GM18867 (cell line): Measurements from ENCODE around the gene TM9SF2.

Source experiments
- ATAC-seq: cut with Tn5 transposase; IDR thresholded peaks from one replicate; pipeline ENCODE4 v1.9.1; 2021; ENCODE audit warnings: mild to moderate bottlenecking, moderate library complexity; ENCODE audit not compliant: unreplicated experiment

TM9SF2 gene

DNA sequence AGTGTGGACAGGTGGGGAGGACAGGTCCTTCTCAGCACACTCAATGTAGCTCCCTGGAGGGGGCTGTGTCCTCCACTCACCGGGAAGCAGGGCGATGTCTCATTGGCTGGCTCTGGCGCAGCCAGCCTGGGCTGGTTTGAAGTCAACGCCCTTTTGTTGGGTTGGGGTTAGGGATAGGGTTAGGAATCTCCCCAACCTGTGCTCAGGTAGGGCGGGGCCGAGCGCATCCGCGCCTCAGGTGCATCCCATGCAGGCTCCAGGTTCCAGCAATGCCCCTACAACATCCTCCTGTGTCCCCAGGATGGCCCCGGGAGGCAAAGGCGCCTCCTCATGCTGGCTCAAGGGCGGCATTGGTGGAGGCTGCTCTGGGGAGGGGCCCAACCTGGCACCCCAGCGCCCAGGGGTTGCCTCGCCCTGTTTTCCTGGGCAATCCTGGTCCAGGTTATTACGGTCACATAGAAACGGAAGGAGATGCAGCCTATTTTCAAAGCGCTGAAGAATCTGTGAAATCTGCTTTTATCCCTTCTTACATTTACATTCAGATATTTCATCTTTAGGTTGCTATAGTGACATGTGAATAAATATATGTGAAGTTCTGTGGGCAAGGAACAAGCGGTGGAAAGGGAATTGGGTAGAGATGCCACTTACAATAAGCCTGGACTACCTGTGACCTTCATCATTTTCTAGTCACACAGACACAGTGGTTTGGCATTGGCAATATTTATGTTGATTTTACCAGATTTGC lies 74.3 kb downstream of the TM9SF2 start:
- no peak for ATAC-seq

DNA sequence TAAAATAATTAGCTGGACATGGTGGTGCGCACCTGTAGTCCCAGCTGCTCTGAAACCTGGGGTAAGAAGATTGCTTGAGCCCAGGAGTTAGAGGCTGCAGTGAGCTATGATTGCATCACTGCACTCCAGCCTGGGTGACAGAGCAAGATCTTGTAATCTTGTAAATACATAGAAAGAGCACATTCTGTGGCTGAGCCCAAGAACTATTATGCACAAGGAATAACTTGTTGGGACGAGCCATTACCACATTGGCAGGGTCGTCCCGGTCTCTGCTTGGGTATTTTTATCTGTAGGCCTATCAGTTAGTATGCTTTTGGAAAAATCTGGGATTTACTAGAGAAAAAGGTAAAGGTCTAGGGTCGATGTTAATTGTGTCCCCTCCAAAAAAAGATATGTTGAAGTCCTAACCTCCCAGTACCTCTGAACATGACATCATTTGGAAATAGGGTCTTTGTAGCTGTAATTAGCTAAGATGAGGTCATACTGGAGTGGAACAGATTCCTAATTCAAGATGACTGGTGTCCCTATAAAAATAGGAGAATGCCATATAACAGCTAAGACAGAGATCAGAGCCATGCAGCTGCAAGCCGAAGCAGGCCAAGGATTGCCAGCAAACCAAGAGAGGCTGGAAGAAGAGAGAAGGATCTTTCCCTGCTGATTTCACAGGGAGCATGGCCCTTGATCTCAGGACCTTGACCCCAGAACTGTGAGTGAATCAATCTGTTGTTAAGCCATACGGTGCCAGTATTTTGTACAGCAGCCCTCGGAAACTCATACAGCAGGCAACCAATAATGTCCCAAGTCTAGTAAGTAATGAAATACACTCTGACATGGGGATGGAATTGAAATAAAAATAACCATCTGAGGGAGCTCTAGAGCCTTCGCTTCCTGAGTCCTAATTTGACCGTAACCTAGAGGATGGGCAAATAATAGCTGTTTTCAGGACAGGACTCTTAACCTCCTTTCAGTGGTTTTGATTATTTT lies 77.0 kb downstream of the TM9SF2 start:
- no peak for ATAC-seq

DNA sequence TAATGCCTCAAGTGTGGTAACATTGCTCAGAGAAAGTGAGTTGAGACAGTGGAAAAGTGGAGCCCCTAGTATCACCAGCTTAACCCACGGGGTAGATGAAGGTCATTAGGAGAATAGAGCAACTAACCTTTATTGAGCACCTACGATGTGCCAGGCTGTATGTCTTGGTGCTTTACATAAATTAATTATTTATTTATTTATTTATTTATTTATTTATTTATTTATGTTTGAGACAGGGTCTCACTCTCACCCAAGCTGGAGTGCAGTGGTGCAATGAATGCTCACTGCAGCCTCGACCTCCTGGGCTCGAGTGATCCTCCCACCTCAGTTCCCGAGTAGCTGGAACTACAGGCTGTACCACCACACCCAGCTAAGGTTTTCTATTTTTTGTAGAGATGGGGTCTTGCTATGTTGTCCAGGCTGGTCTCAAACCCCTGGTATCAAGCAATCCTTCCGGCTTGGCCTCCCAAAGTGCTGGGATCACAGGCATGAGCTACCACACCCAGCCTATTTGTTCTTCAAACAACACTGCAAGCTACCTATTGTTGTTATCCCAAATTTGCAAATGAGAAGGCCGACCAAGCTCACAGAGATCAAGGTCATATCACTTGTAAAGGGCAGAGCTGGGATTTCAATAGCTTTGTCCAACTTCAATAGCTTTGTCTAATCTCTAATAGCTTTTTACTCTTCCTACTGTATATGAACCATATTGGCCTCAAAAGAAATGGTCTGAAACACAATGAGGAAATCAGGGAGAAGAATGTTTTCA lies 79.4 kb downstream of the TM9SF2 start:
- no peak for ATAC-seq

DNA sequence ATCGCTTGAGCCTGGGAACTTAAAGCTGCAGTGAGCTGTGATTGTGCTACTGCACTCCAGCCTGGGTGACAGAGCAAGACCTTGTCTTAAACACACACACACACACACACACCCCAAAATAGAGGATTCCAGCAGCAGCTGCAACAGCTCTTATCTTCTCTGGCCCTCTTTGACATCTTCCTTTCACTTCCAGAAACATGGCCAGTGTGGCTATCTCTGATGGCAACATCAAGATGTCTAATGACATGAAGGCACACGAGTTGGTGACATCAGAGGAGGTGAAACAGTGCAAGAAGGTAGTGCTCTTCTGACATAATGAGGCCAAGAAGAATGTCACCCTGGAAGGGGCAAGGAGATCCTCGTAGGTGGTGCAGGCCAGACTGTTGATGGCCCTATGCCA lies 81.2 kb downstream of the TM9SF2 start:
- no peak for ATAC-seq

DNA sequence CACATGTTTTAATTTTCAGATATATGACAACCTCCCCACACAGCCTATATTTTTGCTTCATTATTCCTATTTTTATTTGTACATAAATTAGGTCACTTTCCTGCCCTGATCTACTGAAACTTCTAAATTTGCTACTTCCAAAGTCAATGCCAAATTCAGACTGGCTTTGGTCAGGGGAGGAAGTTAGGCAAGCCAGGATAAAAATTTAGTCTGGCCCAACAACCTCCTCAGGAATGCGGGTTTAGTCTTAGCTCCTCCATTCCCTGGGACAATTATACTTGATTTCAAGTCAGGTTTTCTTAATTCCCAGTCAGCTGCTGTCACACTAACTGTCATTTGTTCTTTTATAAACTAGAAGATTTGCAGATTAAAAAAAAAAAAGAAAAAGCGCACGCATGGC lies 84.3 kb downstream of the TM9SF2 start:
- ATAC-seq: no peak

DNA sequence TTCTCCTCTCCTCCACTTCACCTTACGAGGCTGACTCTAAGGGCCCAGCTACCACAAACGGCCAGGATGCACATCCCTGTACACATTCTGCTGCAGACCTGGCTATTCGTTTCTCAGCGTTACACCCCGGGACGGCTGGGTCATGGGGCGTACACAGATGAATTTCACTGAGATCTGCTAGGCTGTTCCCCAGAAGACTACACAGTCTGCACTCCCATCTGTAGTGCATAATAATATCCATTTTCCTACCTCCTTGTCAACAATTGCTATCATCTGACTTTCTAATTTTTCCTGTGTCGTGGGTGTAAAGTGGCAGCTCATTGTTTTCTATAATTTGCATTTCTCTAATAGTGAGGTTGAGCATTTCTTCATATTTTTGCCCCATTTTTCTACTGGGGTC lies 85.7 kb downstream of the TM9SF2 start:
- ATAC-seq: no peak

DNA sequence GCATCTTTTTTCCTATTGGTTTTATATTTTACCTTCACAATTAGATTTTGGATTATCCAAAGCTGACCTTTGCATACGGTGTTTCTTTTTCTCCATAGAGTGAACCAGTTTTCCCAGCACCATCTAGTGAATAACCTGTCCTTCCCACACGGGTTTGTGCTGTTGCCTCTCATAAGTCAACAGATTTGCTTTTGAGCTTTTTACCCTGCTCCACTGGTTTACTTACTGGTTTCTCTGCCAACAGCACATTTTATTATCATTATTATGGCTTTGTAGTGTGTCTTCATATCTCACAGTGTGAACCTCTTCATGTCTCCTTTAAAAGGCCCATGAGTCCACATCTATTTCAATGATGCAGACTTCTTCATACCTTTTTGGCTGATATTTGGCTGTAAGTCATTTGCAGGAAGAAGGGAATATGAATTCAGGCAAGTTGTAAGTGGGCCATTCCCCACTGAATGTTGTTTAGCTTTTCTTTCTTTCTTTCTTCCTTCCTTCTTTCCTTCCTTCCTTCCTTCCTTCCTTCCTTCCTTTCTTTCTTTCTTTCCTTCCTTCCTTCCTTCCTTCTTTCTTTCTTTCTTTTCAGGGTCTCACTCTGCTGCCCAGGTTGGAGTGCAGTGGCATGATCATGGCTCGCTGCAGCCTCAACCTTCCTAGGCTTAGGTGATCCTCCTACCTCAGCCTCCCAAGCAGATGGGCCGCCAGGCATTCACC lies 86.8 kb downstream of the TM9SF2 start:
- ATAC-seq: no peak

DNA sequence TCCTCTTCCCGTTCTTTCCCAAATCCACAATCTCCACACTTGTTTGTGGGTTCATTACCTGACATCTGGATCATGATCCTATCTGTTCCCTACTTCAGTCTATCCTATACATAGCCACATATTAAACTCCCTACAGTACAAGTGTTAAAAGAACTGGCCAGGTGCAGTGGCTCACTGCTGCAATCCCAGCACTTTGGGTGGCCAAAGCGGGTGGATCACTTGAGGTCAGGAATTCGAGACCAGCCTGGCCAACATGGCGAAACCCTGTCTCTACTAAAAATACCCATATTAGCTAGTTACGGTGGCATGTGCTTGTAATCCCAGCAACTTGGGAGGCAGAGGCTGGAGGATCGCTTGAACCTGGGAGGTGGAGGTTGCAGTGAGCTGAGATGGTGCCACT lies 88.3 kb downstream of the TM9SF2 start:
- ATAC-seq: no peak

DNA sequence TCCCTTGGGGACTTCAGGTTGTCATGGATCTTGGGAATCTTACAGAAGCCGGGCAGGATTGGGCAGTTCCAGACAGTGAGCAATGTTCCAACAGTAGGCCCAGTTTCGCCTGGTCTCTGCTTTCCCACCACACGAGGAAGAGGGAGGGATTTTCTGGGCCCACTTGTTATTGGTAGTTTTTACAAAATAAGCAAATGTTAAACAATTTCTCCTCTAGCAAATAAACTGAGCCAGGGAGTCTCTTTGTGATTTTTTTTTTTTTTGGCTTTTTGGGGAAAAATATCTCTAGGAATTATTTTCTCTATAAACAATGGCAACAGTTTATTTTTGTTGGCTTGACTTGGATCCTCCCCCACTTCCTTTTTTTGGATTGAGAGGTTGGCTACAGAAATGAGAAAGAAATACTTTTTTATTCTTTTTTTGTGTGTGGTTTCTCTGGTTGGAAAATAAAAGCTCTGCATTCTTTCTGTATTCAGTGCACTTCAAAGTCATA lies 89.3 kb downstream of the TM9SF2 start:
- ATAC-seq: no peak

DNA sequence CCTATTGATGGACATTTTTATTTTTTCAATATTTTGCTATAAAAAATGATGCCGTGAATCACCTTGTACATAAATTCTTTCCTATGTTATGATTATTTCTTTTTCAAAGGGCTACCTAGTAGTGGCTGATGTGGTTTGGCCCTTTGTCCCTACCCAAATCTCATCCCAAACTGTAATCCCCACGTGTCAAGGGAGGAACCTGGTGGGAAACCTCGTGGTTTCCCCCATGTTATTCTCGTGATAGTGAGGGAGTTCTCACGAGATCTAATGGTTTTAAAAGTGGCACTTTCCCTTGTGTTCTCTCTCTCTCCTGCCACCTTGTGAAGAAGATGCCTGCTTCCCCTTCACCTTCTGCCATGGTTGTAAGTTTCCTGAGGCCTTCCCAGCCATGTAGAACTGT lies 94.9 kb downstream of the TM9SF2 start:
- ATAC-seq: no peak

DNA sequence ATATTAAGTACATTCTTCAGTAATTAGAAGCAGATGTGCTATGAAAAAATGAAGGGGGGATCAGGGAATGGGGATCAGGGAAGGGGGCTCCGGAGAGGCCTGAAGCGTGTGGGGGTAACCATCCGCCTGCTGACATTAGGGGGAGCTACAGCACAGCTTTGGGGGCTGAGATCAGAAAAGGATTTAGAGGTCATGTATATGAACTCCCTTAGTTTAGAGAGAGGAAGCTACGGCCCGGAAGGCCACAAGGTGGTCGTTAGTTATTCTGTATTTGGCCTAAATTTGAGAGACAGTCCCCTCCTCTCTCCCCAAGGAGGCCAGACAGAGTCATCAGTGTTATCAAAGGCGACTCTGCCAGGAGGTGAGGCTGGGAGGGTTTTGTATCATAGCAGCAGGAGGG lies 99.0 kb downstream of the TM9SF2 start:
- no peak for ATAC-seq

DNA sequence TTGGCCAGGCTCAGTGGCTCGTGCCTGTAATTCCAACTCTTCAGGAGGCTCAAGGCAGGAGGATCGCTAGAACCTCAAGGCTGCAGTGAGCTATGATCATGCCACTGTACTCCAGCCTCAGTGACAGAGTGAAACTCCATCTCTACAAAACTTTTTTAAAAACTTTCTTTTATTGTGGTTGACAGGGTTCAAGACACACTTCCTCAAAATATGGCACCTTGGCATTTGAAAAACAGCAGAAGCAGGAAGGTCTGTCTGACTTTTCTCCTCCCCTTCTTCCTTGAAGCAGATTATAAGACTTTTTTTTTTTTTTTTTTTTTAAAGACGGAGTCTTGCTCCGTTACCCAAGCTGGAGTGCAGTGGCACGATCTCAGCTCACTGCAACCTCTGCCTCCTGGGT lies 100.3 kb downstream of the TM9SF2 start:
- no peak for ATAC-seq

DNA sequence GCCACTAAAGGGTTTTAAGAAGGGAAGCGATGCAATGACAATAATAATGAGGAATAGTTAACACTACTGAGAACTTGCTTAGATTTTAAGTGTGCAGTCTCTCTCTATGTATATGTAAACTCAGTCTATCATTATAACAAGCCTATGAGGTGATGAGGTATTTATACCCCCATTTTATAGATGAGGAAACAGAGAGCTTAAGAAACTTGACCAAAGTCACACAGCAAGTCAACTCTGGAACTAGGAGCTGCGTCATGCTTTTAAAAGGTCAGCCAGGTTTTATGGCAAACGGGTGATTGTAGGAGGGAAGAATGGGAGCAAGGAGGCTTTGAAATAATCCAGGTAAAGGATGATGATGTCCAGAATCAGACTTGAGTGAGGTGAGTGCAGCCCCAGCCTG lies 103.4 kb downstream of the TM9SF2 start:
- ATAC-seq: no peak

DNA sequence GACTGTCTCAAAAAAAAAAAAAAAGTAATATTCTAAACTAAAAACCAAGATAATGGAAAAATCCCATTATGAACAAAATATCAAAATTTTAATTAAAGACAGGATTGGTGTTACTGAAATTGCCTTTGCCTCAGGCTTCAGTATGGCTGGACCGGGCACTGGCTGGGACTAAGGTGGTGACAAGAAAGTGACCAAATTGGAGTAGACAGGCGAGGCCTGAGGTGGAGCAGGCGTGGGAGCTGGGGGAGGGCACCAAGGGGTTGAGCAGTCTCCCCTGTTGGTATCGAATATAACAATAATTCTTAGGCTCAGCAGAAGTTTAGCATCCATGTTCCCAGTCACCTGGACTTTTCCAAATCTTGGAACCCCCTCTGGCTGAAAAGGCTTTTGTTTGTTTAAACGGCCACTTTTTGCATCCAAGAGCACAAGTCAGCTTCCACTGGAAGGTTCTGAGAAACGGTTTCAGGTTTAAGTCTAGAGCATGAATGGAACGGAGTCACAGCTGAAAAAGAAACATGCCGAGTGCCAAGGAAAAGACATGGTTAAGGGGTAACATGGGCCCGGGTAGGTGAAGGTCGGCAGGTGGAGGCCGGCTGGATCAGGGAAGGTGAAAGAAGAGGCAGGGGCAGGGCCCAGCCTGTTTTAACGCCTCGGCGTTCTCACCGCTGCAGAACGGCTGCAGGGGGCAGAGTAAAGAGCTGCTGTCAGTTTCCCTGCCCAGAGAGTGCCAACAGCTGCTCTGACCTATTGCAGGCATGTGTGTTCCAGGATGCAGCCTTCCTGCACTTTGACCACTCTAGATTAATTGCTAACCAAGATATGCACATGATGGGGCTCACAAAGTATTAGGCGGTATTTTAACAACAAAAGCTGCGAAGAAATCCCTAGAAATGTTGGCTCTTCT lies 104.4 kb downstream of the TM9SF2 start:
- ATAC-seq: peak; percentile 72

DNA sequence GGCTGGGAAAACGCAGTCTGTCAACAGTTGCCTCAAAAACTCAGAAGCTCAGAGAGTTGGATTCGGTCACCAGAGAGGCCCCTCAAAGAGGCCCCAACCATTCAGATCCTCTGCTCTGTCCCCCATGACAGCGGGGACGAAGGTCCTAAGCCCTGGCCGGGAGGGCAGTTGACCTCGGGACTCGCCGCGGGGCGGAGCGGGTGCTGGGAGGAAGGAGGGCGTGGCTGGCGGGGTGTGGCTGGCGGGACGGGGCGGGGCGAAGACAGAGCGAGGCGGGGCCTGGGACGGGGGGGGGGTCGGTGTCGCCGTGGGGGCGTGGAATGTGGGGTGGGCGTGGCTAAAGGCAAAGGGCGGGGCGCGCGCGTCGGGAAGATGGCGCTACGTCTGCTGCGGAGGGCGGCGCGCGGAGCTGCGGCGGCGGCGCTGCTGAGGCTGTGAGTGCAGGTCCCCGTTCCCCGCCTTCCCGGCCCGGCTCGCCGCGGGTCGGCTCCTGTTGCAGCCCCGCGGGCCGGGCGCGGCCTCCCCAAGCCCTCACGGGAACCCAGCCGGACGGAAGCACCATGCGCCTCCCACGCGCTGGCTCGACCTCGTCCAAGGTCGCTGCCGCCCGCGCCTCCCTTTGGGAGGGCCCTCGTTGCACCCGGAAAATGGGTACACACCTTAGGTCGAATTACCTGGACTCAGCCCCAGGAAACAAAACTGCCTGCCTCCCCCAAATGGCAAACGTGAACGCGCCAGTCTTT lies 105.2 kb downstream of the TM9SF2 start, which contains the start of gene CLYBL:
Gene CLYBL, plus strand, starts transcription at position 367 of the 743 bp plus-strand sequence.
- ATAC-seq: peak; percentile 79

DNA sequence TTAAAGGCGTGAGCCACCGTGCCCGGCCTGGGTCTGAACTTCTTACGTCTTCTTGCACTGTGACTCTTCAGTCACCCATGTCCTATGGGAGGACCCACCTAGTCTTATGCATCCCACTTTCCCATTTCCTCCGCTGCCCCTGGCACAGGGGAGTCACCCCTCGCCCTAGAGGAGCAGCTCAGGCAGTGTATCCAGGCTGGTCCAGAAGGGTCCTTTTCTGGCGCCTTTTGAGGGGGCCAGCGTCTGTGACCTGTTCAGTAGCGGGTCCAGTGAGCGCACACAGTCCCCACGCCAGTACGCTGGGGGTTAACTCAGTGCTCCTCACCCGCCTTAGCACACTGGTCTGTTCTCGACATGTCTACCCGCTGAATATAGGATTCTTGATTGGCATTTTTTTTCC lies 107.1 kb downstream of the TM9SF2 start:
- ATAC-seq: no peak

DNA sequence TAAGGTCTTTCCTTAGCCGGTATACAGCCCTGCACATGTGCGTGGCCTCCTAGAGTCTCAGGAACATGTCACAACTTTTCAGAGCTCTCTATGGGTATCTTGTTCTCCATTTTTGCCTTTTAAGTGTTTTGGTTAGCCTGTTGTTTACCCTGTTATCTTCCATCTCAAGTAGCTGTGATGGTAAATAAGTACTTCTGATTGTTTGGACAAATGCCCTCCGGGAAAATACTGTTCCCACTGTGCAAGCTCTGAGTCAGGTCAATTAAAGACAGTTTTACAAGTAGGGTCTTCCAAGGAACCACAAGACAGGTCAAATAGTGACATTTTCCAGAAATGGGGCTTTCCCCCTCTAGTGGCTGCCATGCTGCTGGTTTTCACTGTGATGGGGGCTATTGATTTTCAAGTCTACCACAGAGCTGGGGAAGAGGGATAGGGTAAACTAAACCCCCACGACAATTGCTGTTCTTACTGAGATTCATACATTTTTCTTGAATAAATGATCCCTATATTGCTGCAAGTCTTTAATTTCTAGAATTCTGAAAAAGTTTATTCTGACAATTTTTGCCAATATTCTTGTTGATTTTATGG lies 109.5 kb downstream of the TM9SF2 start:
- ATAC-seq: no peak
